ENCODE results near the gene CLCN3. TPM values are rescaled to one million over a fixed set of nuclear protein-coding genes. Genes with fewer than 3 reads are reported as not detected.

Gene CLCN3
- total and polyA plus RNA-seq, 9 of the 15 experiments (the other 6 are each of a cell fraction or from before 2014, with no cell fraction given) = 12.7 to 60.6 (median 38.5) TPM

DNA sequence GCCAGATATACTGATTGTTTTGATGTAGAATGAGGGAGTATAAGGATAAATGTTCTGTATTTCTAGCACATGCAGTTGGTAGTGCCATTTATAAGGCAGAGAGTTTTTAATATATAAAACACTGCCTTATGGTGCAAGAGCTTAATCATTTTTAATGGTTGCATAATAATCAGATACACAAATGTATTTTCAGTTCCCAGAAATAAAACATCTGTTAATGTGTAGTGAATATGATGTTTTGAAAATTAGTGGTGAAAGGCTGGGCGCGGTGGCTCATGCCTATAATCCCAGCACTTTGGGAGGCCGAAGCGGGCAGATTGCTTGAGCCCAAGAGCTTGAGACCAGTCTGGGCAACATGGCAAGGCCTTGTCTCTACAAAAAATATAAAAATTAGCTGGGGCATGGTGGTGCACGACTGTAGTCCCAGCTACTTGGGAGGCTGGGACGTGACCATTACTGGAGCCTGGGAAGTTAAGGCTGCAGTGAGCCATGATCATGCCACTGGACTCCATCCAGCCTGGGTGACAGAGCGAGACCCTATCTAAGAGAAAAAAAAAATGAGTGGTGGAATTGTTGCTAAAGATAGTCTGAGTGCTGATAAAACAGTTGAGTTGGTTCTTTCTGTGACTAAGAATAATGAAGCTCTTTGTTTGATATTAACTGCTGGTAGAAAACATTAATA is 29.3 kb downstream of the CLCN3 start (continued):
- TF ChIP-seq SMARCA4 (IDR thresholded peaks at IDR 0.05) (peak; percentile 91), MCM7 (IDR thresholded peaks at IDR 0.05) (no peak), SAFB (IDR thresholded peaks at IDR 0.05; ENCODE audit: borderline replicate concordance, low read depth, low read length) (no peak), ZNF212 (CRISPR knock-in tag; IDR thresholded peaks at IDR 0.05) (no peak), EGR1 (conservative IDR thresholded peaks at IDR 0.05) (no peak), C11orf30 (IDR thresholded peaks at IDR 0.05; ENCODE audit: low read depth) (peak; percentile 79), ESRRA (IDR thresholded peaks at IDR 0.05; ENCODE audit: borderline replicate concordance, low read depth) (no peak), ZHX1 (conservative IDR thresholded peaks at IDR 0.05; ENCODE audit: low read length) (no peak), ZNF316 (IDR thresholded peaks at IDR 0.05) (peak; percentile 77), ZNF311 (CRISPR knock-in tag; IDR thresholded peaks at IDR 0.05) (no peak), NCOA4 (IDR thresholded peaks at IDR 0.05; ENCODE audit: partially characterized antibody) (no peak), ZFP1 (CRISPR knock-in tag; IDR thresholded peaks at IDR 0.05) (no peak), HLTF (IDR thresholded peaks at IDR 0.05) (no peak), TFAM (CRISPR knock-in tag; conservative IDR thresholded peaks at IDR 0.05) (no peak), ZBTB2 (IDR thresholded peaks at IDR 0.05) (peak; percentile 46; the same call in 1 of the 2 replicates), RNF2 (IDR thresholded peaks at IDR 0.05) (no peak), TRIM24 (IDR thresholded peaks at IDR 0.05) (peak; percentile 25 to 56; a peak in 1 of 4 replicates), LARP7 (IDR thresholded peaks at IDR 0.05) (no peak), ARID2 (IDR thresholded peaks at IDR 0.05) (no peak), ATF1 (CRISPR knock-in tag; IDR thresholded peaks at IDR 0.05) (no peak), ATF1 (tag; IDR thresholded peaks at IDR 0.05) (no peak), ZBTB8A (IDR thresholded peaks at IDR 0.05; ENCODE audit: partially characterized antibody) (no peak), NFIX (CRISPR knock-in tag; IDR thresholded peaks at IDR 0.05; ENCODE audit: low read depth) (no peak), CAMTA2 (CRISPR knock-in tag; conservative IDR thresholded peaks at IDR 0.05) (no peak)
- TF ChIP-seq, protein P1, sequence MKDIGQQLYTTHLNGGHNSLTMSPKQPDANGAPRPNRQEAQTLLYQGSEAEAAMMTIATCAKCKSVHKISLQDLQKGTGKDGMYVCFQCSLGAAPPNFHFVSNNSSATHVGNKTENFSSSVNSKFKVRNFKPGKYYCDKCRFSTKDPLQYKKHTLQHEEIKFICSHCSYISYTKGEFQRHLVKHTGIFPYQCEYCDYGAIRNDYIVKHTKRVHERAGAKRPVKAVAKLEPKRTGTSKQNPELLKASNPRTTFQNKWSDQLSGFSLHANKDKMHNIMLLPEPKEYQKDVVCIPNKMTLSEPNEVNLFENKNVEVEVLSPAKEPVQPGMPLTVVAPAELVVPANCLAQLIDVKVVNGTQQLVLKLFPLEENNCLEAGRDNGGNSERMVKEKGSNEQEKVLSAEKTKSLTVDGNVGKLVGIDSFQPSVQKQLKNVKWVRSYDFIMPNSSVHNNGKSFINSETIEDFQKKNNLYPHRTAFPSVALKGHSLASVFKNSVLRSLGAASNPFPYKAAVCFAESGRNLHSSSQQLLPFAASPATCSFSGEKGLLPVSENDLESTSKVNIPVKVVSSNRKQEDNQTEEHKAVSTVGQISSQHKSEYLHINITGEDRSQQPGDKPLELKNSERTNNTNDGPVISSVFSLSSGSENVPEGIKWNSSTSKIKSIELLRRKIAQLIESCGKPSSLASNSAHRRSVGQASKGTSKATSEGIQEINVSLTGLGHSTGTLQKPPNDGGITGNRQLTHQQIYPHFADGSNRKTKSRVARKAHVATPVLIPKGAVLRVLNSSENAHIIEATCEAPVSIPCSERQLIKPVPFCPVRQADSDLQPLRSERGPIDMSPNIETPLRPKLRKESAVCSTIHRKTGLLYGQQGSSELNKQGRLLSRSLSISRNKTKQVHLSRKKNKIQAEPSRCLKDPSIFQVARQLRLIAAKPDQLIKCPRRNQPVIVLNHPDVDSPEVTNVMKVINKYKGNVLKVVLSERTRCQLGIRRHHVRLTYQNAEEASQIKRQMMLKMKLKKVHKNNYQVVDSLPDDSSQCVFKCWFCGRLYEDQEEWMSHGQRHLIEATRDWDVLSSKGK (CRISPR knock-in tag; IDR thresholded peaks at IDR 0.05) = no peak
- TF ChIP-seq, protein P2, sequence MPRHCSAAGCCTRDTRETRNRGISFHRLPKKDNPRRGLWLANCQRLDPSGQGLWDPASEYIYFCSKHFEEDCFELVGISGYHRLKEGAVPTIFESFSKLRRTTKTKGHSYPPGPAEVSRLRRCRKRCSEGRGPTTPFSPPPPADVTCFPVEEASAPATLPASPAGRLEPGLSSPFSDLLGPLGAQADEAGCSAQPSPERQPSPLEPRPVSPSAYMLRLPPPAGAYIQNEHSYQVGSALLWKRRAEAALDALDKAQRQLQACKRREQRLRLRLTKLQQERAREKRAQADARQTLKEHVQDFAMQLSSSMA (CRISPR knock-in tag; IDR thresholded peaks at IDR 0.05) = no peak

Measured in K562 (cell line).